ENCODE data around the gene HECA. TPM values are rescaled to one million over a fixed set of nuclear protein-coding genes. Genes with fewer than 3 reads are reported as not detected.

The HECA gene
- total RNA-seq, 2 donors from 2014 or later: 46.7 to 58.3 TPM

GRCh38 chr6:139126931-139127330 lies 7.9 kb upstream of the HECA start:
- no peak for ATAC-seq (ENCODE audit: insufficient number of reproducible peaks, low FRiP score, low read depth)
- H3K27me3 ChIP-seq (replicated peaks; ENCODE audit: insufficient read depth): no peaks in the 10 kb centered on the region
- H3K4me1 ChIP-seq (ENCODE audit: control insufficient read depth in 1 of 2, low read depth in 2 of 2): peaks cover 9 to 18% of the 10 kb centered on the region in 2 donors
- no peak for DNase-seq (ENCODE audit: low spot score)
- no peaks in the 10 kb centered on the region for H3K9me3 ChIP-seq
- TF ChIP-seq CTCF (IDR thresholded peaks at IDR 0.05): no peak
- H3K36me3 ChIP-seq: no peaks in the 10 kb centered on the region
- H3K27ac ChIP-seq: peak overlapping the region in 1 of 2 donors; percentile 23
- H3K4me3 ChIP-seq: no peak overlapping the region

- peaks cover 22 to 27% of the 10 kb centered on the region in 2 donors for H3K4me1 ChIP-seq (ENCODE audit: control insufficient read depth in 1 of 2, low read depth in 2 of 2)
- no peaks in the 10 kb centered on the region for H3K27me3 ChIP-seq (replicated peaks; ENCODE audit: insufficient read depth)
- ATAC-seq (ENCODE audit: insufficient number of reproducible peaks, low FRiP score, low read depth) (no peak), DNase-seq (ENCODE audit: low spot score) (no peak)
- no peak for TF ChIP-seq CTCF (IDR thresholded peaks at IDR 0.05)
- H3K27ac ChIP-seq: no peak overlapping the region
- no peaks in the 10 kb centered on the region for H3K9me3 ChIP-seq
- no peak overlapping the region for H3K4me3 ChIP-seq
- H3K36me3 ChIP-seq: no peaks in the 10 kb centered on the region
Measured at GRCh38 chr6:139129284-139129683, 5.6 kb upstream of the HECA start.

- H3K9me3 ChIP-seq: no peaks in the 10 kb centered on the region
- DNase-seq (ENCODE audit: low spot score): no peak
- no peak for ATAC-seq (ENCODE audit: insufficient number of reproducible peaks, low FRiP score, low read depth)
- H3K27me3 ChIP-seq (replicated peaks; ENCODE audit: insufficient read depth): no peaks in the 10 kb centered on the region
- peak overlapping the region in 1 of 2 donors; percentile 34 for H3K27ac ChIP-seq
- H3K36me3 ChIP-seq: no peaks in the 10 kb centered on the region
- no peak overlapping the region for H3K4me3 ChIP-seq
- no peak for TF ChIP-seq CTCF (IDR thresholded peaks at IDR 0.05)
- H3K4me1 ChIP-seq (ENCODE audit: control insufficient read depth in 1 of 2, low read depth in 2 of 2): peaks cover 15 to 22% of the 10 kb centered on the region in 2 donors
Measured at GRCh38 chr6:139131736-139132280, 3.1 kb upstream of the HECA start.

- DNase-seq (ENCODE audit: low spot score) (no peak), ATAC-seq (ENCODE audit: insufficient number of reproducible peaks, low FRiP score, low read depth) (no peak)
- Histone ChIP-seq H3K27ac (peak overlapping the region; percentile 96 to 99), H3K36me3 (no peaks in the 10 kb centered on the region), H3K4me1 (ENCODE audit: control insufficient read depth in 1 of 2, low read depth in 2 of 2) (peaks cover 32 to 38% of the 10 kb centered on the region in 2 donors), H3K27me3 (replicated peaks; ENCODE audit: insufficient read depth) (no peaks in the 10 kb centered on the region), H3K9me3 (no peaks in the 10 kb centered on the region), H3K4me3 (peak overlapping the region; percentile 58)
- no peak for TF ChIP-seq CTCF (IDR thresholded peaks at IDR 0.05)
Measured at GRCh38 chr6:139133262-139134063, 1.4 kb upstream of the HECA start.

GRCh38 chr6:139134064-139134395 lies 850 bp upstream of the HECA start:
- Histone ChIP-seq H3K4me3 (peak overlapping the region; percentile 58), H3K36me3 (no peaks in the 10 kb centered on the region), H3K27me3 (replicated peaks; ENCODE audit: insufficient read depth) (no peaks in the 10 kb centered on the region), H3K9me3 (no peaks in the 10 kb centered on the region), H3K4me1 (ENCODE audit: control insufficient read depth in 1 of 2, low read depth in 2 of 2) (peaks cover 35 to 43% of the 10 kb centered on the region in 2 donors), H3K27ac (peak overlapping the region; percentile 96 to 99)
- no peak for DNase-seq (ENCODE audit: low spot score)
- TF ChIP-seq CTCF (IDR thresholded peaks at IDR 0.05): no peak
- ATAC-seq (ENCODE audit: insufficient number of reproducible peaks, low FRiP score, low read depth): no peak
